Effector memory CD4-positive, alpha-beta T cell (primary cell): ENCODE results near the gene NGFR.

ENCODE experiments used
- DNase-seq, 3 donors: peaks; one replicate each; pipeline ENCODE4 v3.0.0-alpha.2; 2020
- H3K27ac ChIP-seq: 2 replicates; pipeline ENCODE4 v1.7.0; 2013; ENCODE audit warnings: mild to moderate bottlenecking, low read length, moderate library complexity; ENCODE audit not compliant: insufficient read depth, poor library complexity, severe bottlenecking
- H3K27me3 ChIP-seq: replicated peaks from 2 replicates; pipeline ENCODE4 v1.7.0; 2013; ENCODE audit warnings: mild to moderate bottlenecking, low read length; ENCODE audit not compliant: insufficient read depth, control insufficient read depth, poor library complexity, severe bottlenecking
- H3K36me3 ChIP-seq: 2 replicates; pipeline ENCODE4 v1.7.0; 2013; ENCODE audit warnings: mild to moderate bottlenecking, low read length, moderate library complexity; ENCODE audit not compliant: control insufficient read depth, insufficient read depth
- H3K4me1 ChIP-seq: 2 replicates; pipeline ENCODE4 v1.7.0; 2013; ENCODE audit warnings: low read length, mild to moderate bottlenecking; ENCODE audit not compliant: control insufficient read depth, insufficient read depth, poor library complexity, severe bottlenecking
- H3K4me3 ChIP-seq: 2 replicates; pipeline ENCODE4 v1.7.0; 2013; ENCODE audit warnings: low read length, low read depth, mild to moderate bottlenecking; ENCODE audit not compliant: insufficient read depth, poor library complexity, severe bottlenecking
- H3K9me3 ChIP-seq: 2 replicates; pipeline ENCODE4 v1.7.0; 2013; ENCODE audit warnings: mild to moderate bottlenecking, low read length, moderate library complexity; ENCODE audit not compliant: control insufficient read depth

NGFR gene

GRCh38 chr17:49514071-49514721, 19.1 kb downstream of the NGFR start:
- Histone ChIP-seq H3K36me3 (no peaks in the 10 kb centered on the region), H3K27ac (no peak overlapping the region), H3K4me3 (no peak overlapping the region), H3K27me3 (peaks cover 9% of the 10 kb centered on the region), H3K4me1 (no peaks in the 10 kb centered on the region), H3K9me3 (no peaks in the 10 kb centered on the region)
- DNase-seq: no peak

- H3K4me1 ChIP-seq: no peaks in the 10 kb centered on the region
- no peaks in the 10 kb centered on the region for H3K36me3 ChIP-seq
- no peaks in the 10 kb centered on the region for H3K9me3 ChIP-seq
- no peaks in the 10 kb centered on the region for H3K27me3 ChIP-seq
- DNase-seq: no peak
- H3K4me3 ChIP-seq: no peak overlapping the region
- H3K27ac ChIP-seq: no peak overlapping the region
Measured at GRCh38 chr17:49515196-49515770, 20.2 kb downstream of the NGFR start.

- no peak overlapping the region for H3K4me3 ChIP-seq
- no peak overlapping the region for H3K27ac ChIP-seq
- H3K9me3 ChIP-seq: no peaks in the 10 kb centered on the region
- H3K36me3 ChIP-seq: no peaks in the 10 kb centered on the region
- no peaks in the 10 kb centered on the region for H3K27me3 ChIP-seq
- no peak for DNase-seq
- no peaks in the 10 kb centered on the region for H3K4me1 ChIP-seq
Measured at GRCh38 chr17:49516180-49516579, 21.1 kb downstream of the NGFR start.

GRCh38 chr17:49518346-49519078, 23.4 kb downstream of the NGFR start:
- Histone ChIP-seq H3K36me3 (no peaks in the 10 kb centered on the region), H3K27ac (no peak overlapping the region), H3K9me3 (no peaks in the 10 kb centered on the region), H3K4me3 (no peak overlapping the region), H3K27me3 (no peaks in the 10 kb centered on the region), H3K4me1 (no peaks in the 10 kb centered on the region)
- DNase-seq: no peak

- H3K4me1 ChIP-seq: peaks cover 4% of the 10 kb centered on the region
- no peaks in the 10 kb centered on the region for H3K9me3 ChIP-seq
- DNase-seq: no peak
- no peak overlapping the region for H3K27ac ChIP-seq
- H3K4me3 ChIP-seq: no peak overlapping the region
- no peaks in the 10 kb centered on the region for H3K27me3 ChIP-seq
- H3K36me3 ChIP-seq: no peaks in the 10 kb centered on the region
Measured at GRCh38 chr17:49519781-49520180, 24.7 kb downstream of the NGFR start.

- Histone ChIP-seq H3K27ac (no peak overlapping the region), H3K9me3 (no peaks in the 10 kb centered on the region), H3K36me3 (no peaks in the 10 kb centered on the region), H3K4me1 (peaks cover 4% of the 10 kb centered on the region), H3K27me3 (no peaks in the 10 kb centered on the region), H3K4me3 (no peak overlapping the region)
- no peak for DNase-seq
Measured at GRCh38 chr17:49520386-49521087, 25.4 kb downstream of the NGFR start.

- H3K36me3 ChIP-seq: no peaks in the 10 kb centered on the region
- H3K27me3 ChIP-seq: no peaks in the 10 kb centered on the region
- no peak for DNase-seq
- no peak overlapping the region for H3K4me3 ChIP-seq
- H3K27ac ChIP-seq: no peak overlapping the region
- H3K9me3 ChIP-seq: no peaks in the 10 kb centered on the region
- H3K4me1 ChIP-seq: peaks cover 4% of the 10 kb centered on the region
Measured at GRCh38 chr17:49521088-49521450, 26.0 kb downstream of the NGFR start.

- peaks cover 4% of the 10 kb centered on the region for H3K4me1 ChIP-seq
- DNase-seq: no peak
- no peaks in the 10 kb centered on the region for H3K27me3 ChIP-seq
- no peak overlapping the region for H3K4me3 ChIP-seq
- no peaks in the 10 kb centered on the region for H3K9me3 ChIP-seq
- H3K27ac ChIP-seq: no peak overlapping the region
- H3K36me3 ChIP-seq: no peaks in the 10 kb centered on the region
Measured at GRCh38 chr17:49521471-49522356, 26.6 kb downstream of the NGFR start.

- H3K4me3 ChIP-seq: no peak overlapping the region
- peaks cover 4% of the 10 kb centered on the region for H3K4me1 ChIP-seq
- no peak for DNase-seq
- no peaks in the 10 kb centered on the region for H3K9me3 ChIP-seq
- H3K27ac ChIP-seq: no peak overlapping the region
- no peaks in the 10 kb centered on the region for H3K36me3 ChIP-seq
- no peaks in the 10 kb centered on the region for H3K27me3 ChIP-seq
Measured at GRCh38 chr17:49522357-49522890, 27.3 kb downstream of the NGFR start.
